NCI-H128 (cell line): ENCODE measurements around the gene ATP6V1A.

Source experiments
- DNase-seq: peaks from one replicate; lab custom pipeline; 2025; ENCODE audit not compliant: unreplicated experiment; lab: John Stamatoyannopoulos, UW

The ATP6V1A gene

GRCh38 chr3:113746548-113747282 lies at the start of gene ATP6V1A:
Gene ATP6V1A, plus strand, starts transcription at chr3:113747035. Its CDS starts 31,719 bp downstream, at chr3:113778754.
- peak; percentile 88 for DNase-seq

- no peak for DNase-seq
These were observed 49.2 kb upstream of the ATP6V1A start for GRCh38 chr3:113697500-113698090.

- no peak for DNase-seq
These were observed 48.6 kb upstream of the ATP6V1A start for GRCh38 chr3:113698213-113698742.

- DNase-seq, result no peak
These were observed 47.9 kb upstream of the ATP6V1A start for GRCh38 chr3:113698956-113699355.

GRCh38 chr3:113707835-113708234 lies 39.0 kb upstream of the ATP6V1A start:
- no peak for DNase-seq

GRCh38 chr3:113712129-113712528 lies 34.7 kb upstream of the ATP6V1A start:
- no peak for DNase-seq

- no peak for DNase-seq
These were observed 32.1 kb upstream of the ATP6V1A start for GRCh38 chr3:113714702-113715101.

GRCh38 chr3:113717308-113717707 lies 29.5 kb upstream of the ATP6V1A start:
- DNase-seq, result no peak

- DNase-seq, result no peak
These were observed 29.0 kb upstream of the ATP6V1A start for GRCh38 chr3:113717818-113718217.

GRCh38 chr3:113719294-113719693 lies 27.5 kb upstream of the ATP6V1A start:
- DNase-seq, result no peak

- no peak for DNase-seq
These were observed 27.1 kb upstream of the ATP6V1A start for GRCh38 chr3:113719758-113720157.

GRCh38 chr3:113721636-113722035 lies 25.2 kb upstream of the ATP6V1A start:
- DNase-seq, result no peak

- no peak for DNase-seq
These were observed 18.2 kb upstream of the ATP6V1A start for GRCh38 chr3:113728661-113729060.

GRCh38 chr3:113730550-113730949 lies 16.3 kb upstream of the ATP6V1A start:
- DNase-seq, result no peak

GRCh38 chr3:113731694-113732093 lies 15.1 kb upstream of the ATP6V1A start:
- DNase-seq, result no peak

- DNase-seq, result peak; percentile 21
These were observed 10.2 kb upstream of the ATP6V1A start for GRCh38 chr3:113736548-113737089.

- DNase-seq, result no peak
These were observed 5.7 kb upstream of the ATP6V1A start for GRCh38 chr3:113741086-113741485.

GRCh38 chr3:113741620-113742019 lies 5.2 kb upstream of the ATP6V1A start:
- no peak for DNase-seq

- no peak for DNase-seq
These were observed 3.7 kb upstream of the ATP6V1A start for GRCh38 chr3:113743006-113743630.

GRCh38 chr3:113744941-113745755 lies 1.7 kb upstream of the ATP6V1A start:
- DNase-seq, result peak; percentile 38
